H1 (cell line): ENCODE results near the gene ZNF618. TPM values are rescaled to one million over a fixed set of nuclear protein-coding genes. Genes with fewer than 3 reads are reported as not detected.

Source experiments
- CTCF ChIA-PET: fragments of 300-600 bp; sonication (Branson Sonifier 250); formaldehyde crosslinking; loops from one replicate; lab custom pipeline; 2021; ENCODE audit not compliant: partially characterized antibody; lab: Charles Lee
- POLR2A ChIA-PET: fragments of 300-600 bp; sonication (Branson Sonifier 250); formaldehyde crosslinking; loops from one replicate; lab custom pipeline; 2021; ENCODE audit warnings: inconsistent platforms; ENCODE audit not compliant: partially characterized antibody; lab: Charles Lee
- DNase-seq, 2 experiments: peaks; one replicate each; pipeline versions ENCODE4 v3.0.0 to v3.0.0-alpha.2; 2010 to 2022; ENCODE audit warnings: low spot score in 2 of 2, low read depth in 1 of 2, mixed read lengths in 1 of 2
- FAIRE-seq: peaks from 2 replicates; lab custom pipeline; 2011; peaks lifted over from hg19 to GRCh38; lab: Jason Lieb, UNC
- H2AFZ ChIP-seq: 2 replicates; pipeline ENCODE4 v1.8.1; 2012; ENCODE audit warnings: low read length, inconsistent platforms
- H2AK5ac ChIP-seq: 2 replicates; pipeline ENCODE4 v1.6.1; 2013; ENCODE audit warnings: low read depth, low read length
- H2BK120ac ChIP-seq: replicated peaks from 2 replicates; pipeline ENCODE3; 2013; ENCODE audit warnings: low read depth, low read length, inconsistent platforms
- H2BK12ac ChIP-seq: 2 replicates; pipeline ENCODE4 v1.6.1; 2013; ENCODE audit warnings: low read depth, low read length
- H2BK15ac ChIP-seq: 2 replicates; pipeline ENCODE4 v1.6.1; 2013; ENCODE audit warnings: low read length
- H2BK20ac ChIP-seq: 2 replicates; pipeline ENCODE4 v1.6.1; 2013; ENCODE audit warnings: low read length
- H2BK5ac ChIP-seq: 2 replicates; pipeline ENCODE4 v1.6.1; 2013; ENCODE audit warnings: low read depth, low read length
- H3K14ac ChIP-seq: 2 replicates; pipeline ENCODE4 v1.6.1; 2013; ENCODE audit warnings: inconsistent platforms; ENCODE audit not compliant: insufficient read length
- H3K18ac ChIP-seq: 2 replicates; pipeline ENCODE4 v1.6.1; 2013; ENCODE audit warnings: low read length; ENCODE audit errors: extremely low read depth
- H3K23ac ChIP-seq: 2 replicates; pipeline ENCODE4 v1.6.1; 2013; ENCODE audit warnings: inconsistent platforms; ENCODE audit not compliant: insufficient read length
- H3K23me2 ChIP-seq: 2 replicates; pipeline ENCODE4 v1.6.1; 2013; ENCODE audit warnings: low read depth, low read length
- H3K27ac ChIP-seq: 2 replicates; pipeline ENCODE4 v1.6.1; 2011; ENCODE audit warnings: low read depth, low read length, inconsistent platforms
- H3K27me3 ChIP-seq, 4 experiments: replicated peaks in 1 of 4; 1 replicate in 1 of 4; 2 replicates in 3 of 4; pipeline versions ENCODE4 v1.6.1 to v1.8.1; 2011 to 2013; ENCODE audit warnings: low read length in 3 of 4, mild to moderate bottlenecking in 3 of 4, inconsistent platforms in 2 of 4, mixed read lengths in 2 of 4, moderate library complexity in 1 of 4; ENCODE audit not compliant: control insufficient read depth in 3 of 4, insufficient read depth in 3 of 4; ENCODE audit errors: extremely low read depth in 1 of 4
- H3K36me3 ChIP-seq, 4 experiments: 2 replicates each; pipeline versions ENCODE4 v1.6.1 to v1.8.1; 2011 to 2013; ENCODE audit warnings: mild to moderate bottlenecking in 4 of 4, low read length in 3 of 4, moderate library complexity in 2 of 4, control low read depth in 1 of 4, inconsistent platforms in 1 of 4; ENCODE audit not compliant: insufficient read depth in 4 of 4, control insufficient read depth in 2 of 4
- H3K4ac ChIP-seq: replicated peaks from 2 replicates; pipeline ENCODE3; 2013; ENCODE audit warnings: low read length, low read depth, mixed read lengths, inconsistent platforms; ENCODE audit not compliant: insufficient read length
- H3K4me1 ChIP-seq, 4 experiments: replicated peaks in 1 of 4; 1 replicate in 1 of 4; 2 replicates in 3 of 4; pipeline versions ENCODE4 v1.6.1 to v1.8.1; 2011 to 2013; ENCODE audit warnings: low read length in 3 of 4, inconsistent platforms in 2 of 4, mixed read lengths in 1 of 4; ENCODE audit not compliant: insufficient read depth in 4 of 4, control insufficient read depth in 3 of 4
- H3K4me2 ChIP-seq, 2 experiments: 2 replicates each; pipeline versions ENCODE4 v1.6.1 to v1.8.1; 2011 to 2013; ENCODE audit warnings: low read depth in 2 of 2, low read length in 2 of 2, control low read depth in 1 of 2, inconsistent platforms in 1 of 2, mild to moderate bottlenecking in 1 of 2; ENCODE audit not compliant: insufficient read depth in 1 of 2
- H3K4me3 ChIP-seq, 4 experiments: fragments of 200-600, 300-600 bp in 1 of 4; sonication (generic), shearing (Covaris generic), sonication (Bioruptor Twin) in 1 of 4; 2 replicates each; pipeline versions ENCODE4 v1.5.1 to v1.8.1; 2011 to 2016; ENCODE audit warnings: low read length in 4 of 4, low read depth in 3 of 4, control low read depth in 2 of 4, inconsistent platforms in 2 of 4, mild to moderate bottlenecking in 2 of 4, mixed read lengths in 1 of 4, moderate library complexity in 1 of 4; ENCODE audit not compliant: insufficient read depth in 2 of 4; ENCODE audit errors: extremely low read depth in 1 of 4
- H3K56ac ChIP-seq: replicated peaks from 2 replicates; pipeline ENCODE3; 2013; ENCODE audit warnings: low read depth, mild to moderate bottlenecking, mixed read lengths, low read length, inconsistent platforms; ENCODE audit not compliant: insufficient read length
- H3K79me1 ChIP-seq: 2 replicates; pipeline ENCODE4 v1.6.1; 2013; ENCODE audit warnings: low read depth, low read length, control low read depth
- H3K79me2 ChIP-seq, 2 experiments: 2 replicates each; pipeline versions ENCODE4 v1.6.1 to v1.8.1; 2012 to 2013; ENCODE audit warnings: low read length in 2 of 2, mild to moderate bottlenecking in 2 of 2, inconsistent platforms in 1 of 2; ENCODE audit not compliant: insufficient read depth in 2 of 2, control insufficient read depth in 1 of 2
- H3K9ac ChIP-seq, 4 experiments: replicated peaks in 1 of 4; 1 replicate in 1 of 4; 2 replicates in 3 of 4; pipeline versions ENCODE4 v1.6.1 to v1.8.1; 2011 to 2013; ENCODE audit warnings: low read depth in 3 of 4, low read length in 3 of 4, control low read depth in 2 of 4, mild to moderate bottlenecking in 2 of 4, moderate library complexity in 2 of 4, inconsistent platforms in 1 of 4; ENCODE audit errors: extremely low read depth in 1 of 4
- H3K9me3 ChIP-seq, 2 experiments: 2 replicates each; pipeline versions ENCODE4 v1.6.1 to v1.8.1; 2012 to 2013; ENCODE audit warnings: mild to moderate bottlenecking in 2 of 2, moderate library complexity in 2 of 2, control low read depth in 1 of 2, inconsistent platforms in 1 of 2, low read depth in 1 of 2, low read length in 1 of 2, mixed read lengths in 1 of 2; ENCODE audit not compliant: insufficient read depth in 2 of 2
- H4K20me1 ChIP-seq, 2 experiments: replicated peaks in 1 of 2; 2 replicates each; pipeline versions ENCODE3 to v1.8.1; 2011 to 2013; ENCODE audit warnings: inconsistent platforms in 2 of 2, low read length in 2 of 2, mild to moderate bottlenecking in 1 of 2; ENCODE audit not compliant: insufficient read depth in 2 of 2, control insufficient read depth in 1 of 2
- H4K5ac ChIP-seq: 2 replicates; pipeline ENCODE4 v1.6.1; 2013; ENCODE audit warnings: low read length, low read depth, mixed read lengths, inconsistent platforms; ENCODE audit not compliant: insufficient read length
- H4K8ac ChIP-seq: 2 replicates; pipeline ENCODE4 v1.8.0; 2013; ENCODE audit warnings: mild to moderate bottlenecking, moderate library complexity, low read length, inconsistent platforms; ENCODE audit not compliant: insufficient read depth; ENCODE audit errors: extremely low read depth
- H4K91ac ChIP-seq: replicated peaks from 2 replicates; pipeline ENCODE3; 2013; ENCODE audit warnings: low read length, mixed read lengths, inconsistent platforms; ENCODE audit not compliant: insufficient read length
- ASH2L ChIP-seq: fragments of 200-600, 300-600 bp; sonication (generic); IDR thresholded peaks from one replicate; pipeline ENCODE4 v1.7.1; 2017; ENCODE audit warnings: low read length
- CBX5 ChIP-seq: fragments of 300-800, 300-1000 bp; sonication (generic); IDR thresholded peaks from 2 replicates; pipeline ENCODE4 v1.7.1; 2016; ENCODE audit warnings: antibody characterized with exemption, low read length, low read depth
- JUN ChIP-seq: IDR thresholded peaks from 2 replicates; pipeline ENCODE4 v1.6.1; 2011; ENCODE audit warnings: low read depth, mild to moderate bottlenecking, improper control_type of control experiment, low read length
- KDM1A ChIP-seq: fragments of 200-600, 300-600 bp; sonication (generic); IDR thresholded peaks from 2 replicates; pipeline ENCODE4 v1.7.1; 2016; ENCODE audit warnings: mild to moderate bottlenecking, low read length, borderline replicate concordance
- KDM4A ChIP-seq: IDR thresholded peaks from one replicate; pipeline ENCODE4 v1.7.1; 2012; ENCODE audit warnings: low read depth, mild to moderate bottlenecking, moderate library complexity, low read length, inconsistent platforms; ENCODE audit not compliant: severe bottlenecking
- MAFK ChIP-seq: IDR thresholded peaks from 2 replicates; pipeline ENCODE4 v1.6.1; 2012; ENCODE audit warnings: low read depth, mild to moderate bottlenecking, improper control_type of control experiment, low read length
- SIRT6 ChIP-seq: IDR thresholded peaks from one replicate; pipeline ENCODE4 v1.7.1; 2012; ENCODE audit warnings: low read length, inconsistent platforms
- SIX5 ChIP-seq: IDR thresholded peaks from 2 replicates; pipeline ENCODE4 v1.6.1; 2011; ENCODE audit warnings: mild to moderate bottlenecking, low read depth, low read length
- WGBS, 2 experiments: shearing (Covaris generic) in 1 of 2; methylation state at CpG; one replicate each; pipeline versions ENCODE4 v1.1.6 to v1.1.7; 2013 to 2015; ENCODE audit warnings: low lambda C conversion rate in 2 of 2, mixed read lengths in 2 of 2, inconsistent platforms in 1 of 2, low coverage in 1 of 2, missing lambda C conversion rate in 1 of 2; ENCODE audit not compliant: insufficient replicate concordance in 2 of 2, insufficient coverage in 1 of 2, insufficient read length in 1 of 2; ENCODE audit errors: extremely low coverage in 1 of 2, missing lambda C conversion rate in 1 of 2; 5-methylcytosine and 5-hydroxymethylcytosine counted together
- polyA plus RNA-seq, 7 experiments: library from polyadenylated mRNA; depleted of rRNA in 3 of 7; stranded (reverse) in 5 of 7; unstranded in 2 of 7; fragments of >200 nt in 5 of 7; fragments of 200-250 nt in 2 of 7; gene quantifications; 1 replicate in 5 of 7; 2 replicates in 1 of 7; 4 replicates in 1 of 7; pipeline versions ENCODE4 v1.2.1 to v1.2.3, GENCODE V29; 2011 to 2013; ENCODE audit warnings: missing spikeins in 2 of 7, mixed read lengths in 2 of 7
- total RNA-seq: library from RNA; stranded (reverse); fragmentation: NEBNext Ultra II Directional; extraction: Animal tissue kit (Norgen Biotek cat#: 25700); gene quantifications from 2 replicates; pipeline ENCODE4 v1.2.1, GENCODE V29; 2021
- TF ChIP-seq, protein P1 (sequence below): IDR thresholded peaks from 2 replicates; pipeline ENCODE4 v1.6.1; 2012; ENCODE audit warnings: low read length, inconsistent platforms
- TF ChIP-seq, protein P2 (sequence below): IDR thresholded peaks from 2 replicates; pipeline ENCODE4 v1.6.1; 2011; ENCODE audit warnings: low read length, improper control_type of control experiment
- TF ChIP-seq, protein P3 (sequence below): IDR thresholded peaks from 2 replicates; pipeline ENCODE4 v1.6.1; 2011; ENCODE audit warnings: low read depth, mild to moderate bottlenecking, low read length; ENCODE audit not compliant: insufficient read depth

ZNF618 gene
- total and polyA plus RNA-seq, 2 of the 8 experiments (the other 6 are each of a cell fraction or from before 2014, with no cell fraction given) = 9.6 to 28.5 TPM

- Histone ChIP-seq H3K14ac (no peak overlapping the region), H3K9ac (no peak overlapping the region), H3K4ac (no peak overlapping the region), H3K4me3 (no peak overlapping the region), H4K20me1 (peaks cover 0 to 3% of the 10 kb centered on the region in 2 experiments), H2BK20ac (no peak overlapping the region), H3K23ac (no peak overlapping the region), H3K4me1 (peaks cover 4 to 14% (median 8%) of the 10 kb centered on the region in 4 experiments), H3K79me2 (peaks cover 3 to 82% of the 10 kb centered on the region in 2 experiments; a peak in 2 of 4 replicates), H3K4me2 (no peak overlapping the region), H3K27me3 (no peaks in the 10 kb centered on the region), H2BK5ac (no peak overlapping the region), H3K23me2 (no peaks in the 10 kb centered on the region), H4K8ac (no peak overlapping the region), H4K91ac (no peak overlapping the region), H3K18ac (no peak overlapping the region), H2AK5ac (no peak overlapping the region), H3K27ac (no peak overlapping the region), H3K36me3 (peaks cover 0 to 10% (median 2%) of the 10 kb centered on the region in 4 experiments; a peak in 3 of 8 replicates), H3K9me3 (peaks cover 9 to 10% of the 10 kb centered on the region in 2 experiments; a peak in 3 of 4 replicates), H2BK15ac (no peak overlapping the region), H2AFZ (no peak overlapping the region), H2BK12ac (no peak overlapping the region), H4K5ac (no peak overlapping the region), H3K56ac (no peak overlapping the region), H3K79me1 (peaks cover 11% of the 10 kb centered on the region), H2BK120ac (no peak overlapping the region)
- ChIA-PET CTCF (interaction anchor here (1.2 to 2.0 kb wide), 2 partner anchors 13 to 37 kb away, joined by 3 to 11 read pairs; no protein-coding TSS in a partner anchor), POLR2A (no interaction called here)
- WGBS, 2 experiments = 91% methylated on average over 2 of the region's 2 CpGs; no CpG with 5 or more reads in 1 of the 2 experiments
- DNase-seq (no peak), FAIRE-seq (no peak)
- TF ChIP-seq KDM1A (no peak), JUN (no peak), SIX5 (no peak), CBX5 (no peak), ASH2L (no peak), KDM4A (no peak), SIRT6 (no peak), MAFK (no peak)
- TF ChIP-seq, protein P1, sequence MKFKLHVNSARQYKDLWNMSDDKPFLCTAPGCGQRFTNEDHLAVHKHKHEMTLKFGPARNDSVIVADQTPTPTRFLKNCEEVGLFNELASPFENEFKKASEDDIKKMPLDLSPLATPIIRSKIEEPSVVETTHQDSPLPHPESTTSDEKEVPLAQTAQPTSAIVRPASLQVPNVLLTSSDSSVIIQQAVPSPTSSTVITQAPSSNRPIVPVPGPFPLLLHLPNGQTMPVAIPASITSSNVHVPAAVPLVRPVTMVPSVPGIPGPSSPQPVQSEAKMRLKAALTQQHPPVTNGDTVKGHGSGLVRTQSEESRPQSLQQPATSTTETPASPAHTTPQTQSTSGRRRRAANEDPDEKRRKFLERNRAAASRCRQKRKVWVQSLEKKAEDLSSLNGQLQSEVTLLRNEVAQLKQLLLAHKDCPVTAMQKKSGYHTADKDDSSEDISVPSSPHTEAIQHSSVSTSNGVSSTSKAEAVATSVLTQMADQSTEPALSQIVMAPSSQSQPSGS = no peak
- TF ChIP-seq, protein P2, sequence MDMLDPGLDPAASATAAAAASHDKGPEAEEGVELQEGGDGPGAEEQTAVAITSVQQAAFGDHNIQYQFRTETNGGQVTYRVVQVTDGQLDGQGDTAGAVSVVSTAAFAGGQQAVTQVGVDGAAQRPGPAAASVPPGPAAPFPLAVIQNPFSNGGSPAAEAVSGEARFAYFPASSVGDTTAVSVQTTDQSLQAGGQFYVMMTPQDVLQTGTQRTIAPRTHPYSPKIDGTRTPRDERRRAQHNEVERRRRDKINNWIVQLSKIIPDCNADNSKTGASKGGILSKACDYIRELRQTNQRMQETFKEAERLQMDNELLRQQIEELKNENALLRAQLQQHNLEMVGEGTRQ = no peak
- TF ChIP-seq, protein P3, sequence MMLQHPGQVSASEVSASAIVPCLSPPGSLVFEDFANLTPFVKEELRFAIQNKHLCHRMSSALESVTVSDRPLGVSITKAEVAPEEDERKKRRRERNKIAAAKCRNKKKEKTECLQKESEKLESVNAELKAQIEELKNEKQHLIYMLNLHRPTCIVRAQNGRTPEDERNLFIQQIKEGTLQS = no peak
Measured at GRCh38 chr9:113890704-113891103, 14.6 kb downstream of the ZNF618 start.
